Glutamatergic neuron (in vitro differentiated cells): ENCODE data around the gene KRTAP22-2. TPM values are rescaled to one million over a fixed set of nuclear protein-coding genes. Genes with fewer than 3 reads are reported as not detected.

Source experiments
- DNase-seq: peaks from one replicate; pipeline ENCODE4 v3.0.0; 2022
- H3K27ac Mint-ChIP-seq: one replicate; pipeline ENCODE4 v1.8.0; 2020; ENCODE audit warnings: mild to moderate bottlenecking, mixed read lengths, inconsistent platforms; ENCODE audit not compliant: unreplicated experiment
- H3K27me3 Mint-ChIP-seq: one replicate; pipeline ENCODE4 v1.8.0; 2020; ENCODE audit warnings: mild to moderate bottlenecking, moderate library complexity, mixed read lengths, inconsistent platforms; ENCODE audit not compliant: unreplicated experiment
- H3K36me3 Mint-ChIP-seq: one replicate; pipeline ENCODE4 v1.8.0; 2020; ENCODE audit warnings: mild to moderate bottlenecking, mixed read lengths, inconsistent platforms; ENCODE audit not compliant: unreplicated experiment
- H3K4me1 Mint-ChIP-seq: one replicate; pipeline ENCODE4 v1.8.0; 2020; ENCODE audit warnings: mild to moderate bottlenecking, low read depth, mixed read lengths, inconsistent platforms; ENCODE audit not compliant: unreplicated experiment
- H3K4me3 Mint-ChIP-seq: one replicate; pipeline ENCODE4 v1.8.0; 2020; ENCODE audit warnings: mild to moderate bottlenecking, mixed read lengths, inconsistent platforms; ENCODE audit not compliant: unreplicated experiment
- H3K9me3 Mint-ChIP-seq: one replicate; pipeline ENCODE4 v1.8.0; 2020; ENCODE audit warnings: mild to moderate bottlenecking, moderate library complexity, mixed read lengths, inconsistent platforms; ENCODE audit not compliant: unreplicated experiment
- total RNA-seq: library from RNA; stranded (reverse); fragmentation: NEBNext Ultra II Directional; extraction: Animal tissue kit (Norgen Biotek cat#: 25700); gene quantifications from one replicate; pipeline ENCODE4 v1.2.1, GENCODE V29; 2021; ENCODE audit not compliant: unreplicated experiment
- TF ChIP-seq, protein P1 (sequence below): fragments of 200-600 bp; sonication (generic); IDR thresholded peaks from one replicate; pipeline ENCODE4 v1.5.0; 2021; ENCODE audit not compliant: partially characterized antibody, unreplicated experiment

The KRTAP22-2 gene
- total RNA-seq, 1 donor from 2014 or later, result not detected

- Mint-ChIP-seq H3K4me3 (no peak overlapping the region), H3K27ac (no peak overlapping the region), H3K4me1 (no peaks in the 10 kb centered on the region), H3K36me3 (no peaks in the 10 kb centered on the region), H3K27me3 (no peaks in the 10 kb centered on the region), H3K9me3 (no peaks in the 10 kb centered on the region)
- TF ChIP-seq, protein P1, sequence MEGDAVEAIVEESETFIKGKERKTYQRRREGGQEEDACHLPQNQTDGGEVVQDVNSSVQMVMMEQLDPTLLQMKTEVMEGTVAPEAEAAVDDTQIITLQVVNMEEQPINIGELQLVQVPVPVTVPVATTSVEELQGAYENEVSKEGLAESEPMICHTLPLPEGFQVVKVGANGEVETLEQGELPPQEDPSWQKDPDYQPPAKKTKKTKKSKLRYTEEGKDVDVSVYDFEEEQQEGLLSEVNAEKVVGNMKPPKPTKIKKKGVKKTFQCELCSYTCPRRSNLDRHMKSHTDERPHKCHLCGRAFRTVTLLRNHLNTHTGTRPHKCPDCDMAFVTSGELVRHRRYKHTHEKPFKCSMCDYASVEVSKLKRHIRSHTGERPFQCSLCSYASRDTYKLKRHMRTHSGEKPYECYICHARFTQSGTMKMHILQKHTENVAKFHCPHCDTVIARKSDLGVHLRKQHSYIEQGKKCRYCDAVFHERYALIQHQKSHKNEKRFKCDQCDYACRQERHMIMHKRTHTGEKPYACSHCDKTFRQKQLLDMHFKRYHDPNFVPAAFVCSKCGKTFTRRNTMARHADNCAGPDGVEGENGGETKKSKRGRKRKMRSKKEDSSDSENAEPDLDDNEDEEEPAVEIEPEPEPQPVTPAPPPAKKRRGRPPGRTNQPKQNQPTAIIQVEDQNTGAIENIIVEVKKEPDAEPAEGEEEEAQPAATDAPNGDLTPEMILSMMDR, result no peak
- DNase-seq, result no peak
Measured at GRCh38 chr21:30615199-30615598, 25.0 kb upstream of the KRTAP22-2 start.

DNA sequence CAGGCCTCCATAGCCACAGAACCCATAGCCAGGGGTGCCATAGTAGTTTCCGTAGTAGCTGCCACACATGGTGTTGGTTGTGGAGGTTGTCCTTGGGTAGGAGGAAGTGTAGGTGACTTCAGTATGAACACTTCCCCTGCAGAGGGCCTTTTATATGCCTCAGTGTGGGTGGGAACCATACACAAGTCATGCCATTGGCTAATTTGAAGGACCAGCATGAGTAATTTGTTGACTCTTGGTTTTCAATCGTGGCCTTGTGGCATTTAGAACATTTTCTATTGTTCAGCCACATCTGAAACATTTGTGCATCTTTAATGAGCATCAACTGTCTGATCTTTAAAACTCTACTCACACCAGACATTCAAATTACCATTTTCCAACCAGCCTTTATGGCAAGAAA lies 23.6 kb upstream of the KRTAP22-2 start, which contains the start of gene KRTAP6-1:
Gene KRTAP6-1 (minus strand): TSS at position 95 of the 400 bp plus-strand sequence. CDS start 26 bp downstream, at position 69.
- DNase-seq, result no peak
- Mint-ChIP-seq H3K36me3 (no peaks in the 10 kb centered on the region), H3K27ac (no peak within 1 kb of the TSS), H3K4me3 (no peak within 1 kb of the TSS), H3K9me3 (no peaks in the 10 kb centered on the region), H3K4me1 (no peaks in the 10 kb centered on the region), H3K27me3 (no peaks in the 10 kb centered on the region)
- TF ChIP-seq, protein P1, result no peak

- H3K9me3 Mint-ChIP-seq, result no peaks in the 10 kb centered on the region
- no peaks in the 10 kb centered on the region for H3K36me3 Mint-ChIP-seq
- no peaks in the 10 kb centered on the region for H3K4me1 Mint-ChIP-seq
- H3K4me3 Mint-ChIP-seq, result no peak overlapping the region
- TF ChIP-seq, protein P1, result no peak
- no peak overlapping the region for H3K27ac Mint-ChIP-seq
- H3K27me3 Mint-ChIP-seq, result no peaks in the 10 kb centered on the region
- DNase-seq, result no peak
Measured at GRCh38 chr21:30612132-30612531, 21.9 kb upstream of the KRTAP22-2 start.

DNA sequence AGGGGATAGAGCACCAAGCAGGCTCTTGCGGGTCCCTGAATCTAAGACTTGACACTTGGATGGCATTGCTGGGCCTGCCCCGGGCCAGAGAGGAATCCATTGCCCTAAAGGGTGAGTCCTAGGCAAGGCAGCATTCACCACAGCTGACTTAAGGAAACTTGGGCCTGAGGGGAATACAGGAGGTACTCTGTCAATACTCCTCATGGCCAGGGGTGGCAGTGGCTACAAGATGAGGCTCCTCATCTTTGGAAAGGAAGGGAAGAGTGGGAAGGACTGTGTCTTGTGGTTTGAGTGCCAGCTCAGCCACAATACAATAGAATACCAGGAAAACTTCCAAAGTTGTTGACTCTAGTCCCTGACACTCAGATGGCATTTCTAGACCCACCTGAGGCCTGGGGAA lies 15.8 kb upstream of the KRTAP22-2 start:
- no peak for DNase-seq
- H3K27ac Mint-ChIP-seq, result no peak overlapping the region
- no peaks in the 10 kb centered on the region for H3K27me3 Mint-ChIP-seq
- no peak overlapping the region for H3K4me3 Mint-ChIP-seq
- no peaks in the 10 kb centered on the region for H3K4me1 Mint-ChIP-seq
- no peaks in the 10 kb centered on the region for H3K9me3 Mint-ChIP-seq
- TF ChIP-seq, protein P1, result no peak
- H3K36me3 Mint-ChIP-seq, result no peaks in the 10 kb centered on the region

GRCh38 chr21:30600787-30601186 lies 10.6 kb upstream of the KRTAP22-2 start, which contains the start of gene KRTAP22-1:
KRTAP22-1 (plus strand) TSS chr21:30601087.
- Mint-ChIP-seq H3K4me3 (no peak within 1 kb of the TSS), H3K4me1 (no peaks in the 10 kb centered on the region), H3K27me3 (no peaks in the 10 kb centered on the region), H3K36me3 (no peaks in the 10 kb centered on the region), H3K9me3 (no peaks in the 10 kb centered on the region), H3K27ac (no peak within 1 kb of the TSS)
- TF ChIP-seq, protein P1, result no peak
- no peak for DNase-seq
